NCI-H1436 (cell line): ENCODE data around the gene IZUMO1R.
A peak's percentile ranks its signal among the peaks of the same experiment; 100 is the strongest.
"Not testable (repeated sequence)": the region's sequence is repeated elsewhere in the genome, so short reads cannot be mapped to it uniquely, and the experiment has no call there.

Experiments
- DNase-seq: peaks from one replicate; lab custom pipeline; 2025; lab: John Stamatoyannopoulos, UW

IZUMO1R gene

DNA sequence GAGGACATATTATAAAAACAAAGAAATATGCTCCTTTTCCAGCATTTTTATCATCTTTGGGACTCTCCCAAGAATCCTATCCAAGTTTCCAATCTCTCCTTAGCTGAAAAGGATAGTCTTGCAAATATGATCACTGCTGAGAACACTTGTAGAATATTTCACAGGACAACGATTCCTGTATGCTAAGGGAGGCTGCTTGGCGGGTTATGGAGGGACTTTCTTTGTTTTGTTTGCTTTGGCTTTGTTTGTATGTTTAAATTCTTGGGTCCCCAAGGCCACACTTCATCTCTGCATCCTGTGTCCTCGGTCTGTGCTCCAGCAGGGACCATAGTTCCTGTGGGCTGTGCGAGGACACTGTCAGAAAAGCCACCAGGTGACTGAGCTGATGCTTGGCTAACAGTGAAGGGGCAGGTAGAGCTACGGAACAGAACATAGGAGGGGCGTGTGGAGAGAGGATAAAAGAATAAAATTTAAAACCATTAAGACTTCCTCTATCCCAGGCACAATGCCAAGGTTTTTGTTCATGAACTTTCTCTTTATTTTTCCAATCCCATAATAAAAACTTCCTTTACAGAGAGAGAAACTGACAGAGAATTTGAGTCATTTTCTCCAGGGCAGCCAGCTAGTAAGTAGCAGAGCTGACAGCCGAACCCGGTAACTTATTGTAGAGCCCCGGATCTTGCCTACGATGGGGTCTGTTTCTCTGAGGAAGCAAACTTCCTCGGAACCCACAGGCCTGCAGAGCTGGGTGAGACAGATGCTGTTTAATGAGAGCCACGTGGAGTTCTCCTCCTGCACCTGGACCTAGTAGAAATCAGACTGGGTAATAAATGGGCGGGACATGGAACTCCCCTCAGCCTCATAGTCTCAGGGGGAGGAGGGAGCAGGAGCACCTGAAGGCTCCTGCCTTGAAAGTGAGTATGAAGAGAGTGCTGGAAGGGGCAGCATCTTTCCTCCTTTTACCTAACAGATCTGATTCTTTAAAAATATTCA is at the start of gene IZUMO1R:
TSS of gene IZUMO1R (plus strand) at position 615 of the 993 bp plus-strand sequence. CDS start 1,057 bp downstream, outside the sequence.
- DNase-seq = no peak

DNA sequence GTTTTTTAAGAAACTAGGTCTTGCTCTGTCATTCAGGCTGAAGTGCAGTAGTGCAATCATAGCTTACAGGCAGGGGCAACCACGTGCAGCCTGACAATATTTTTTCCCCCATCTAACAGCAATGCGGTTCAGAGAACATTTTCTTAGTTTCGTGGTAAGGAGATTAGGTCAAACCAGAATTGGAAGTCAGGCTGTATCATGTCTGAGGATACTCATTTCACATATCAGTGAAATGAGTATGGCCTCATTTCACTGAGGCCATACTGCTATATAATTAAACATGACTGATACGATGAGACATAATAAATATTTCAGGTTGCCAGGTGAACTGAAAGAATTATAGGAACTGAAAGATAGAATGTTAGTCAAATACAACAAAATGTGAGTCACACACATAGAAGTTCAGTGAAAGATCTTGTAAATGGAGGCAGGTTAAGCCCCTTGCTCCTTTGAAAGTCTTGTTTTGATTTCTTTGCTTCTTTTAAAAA is 32.5 kb upstream of the IZUMO1R start:
- DNase-seq = no peak

DNA sequence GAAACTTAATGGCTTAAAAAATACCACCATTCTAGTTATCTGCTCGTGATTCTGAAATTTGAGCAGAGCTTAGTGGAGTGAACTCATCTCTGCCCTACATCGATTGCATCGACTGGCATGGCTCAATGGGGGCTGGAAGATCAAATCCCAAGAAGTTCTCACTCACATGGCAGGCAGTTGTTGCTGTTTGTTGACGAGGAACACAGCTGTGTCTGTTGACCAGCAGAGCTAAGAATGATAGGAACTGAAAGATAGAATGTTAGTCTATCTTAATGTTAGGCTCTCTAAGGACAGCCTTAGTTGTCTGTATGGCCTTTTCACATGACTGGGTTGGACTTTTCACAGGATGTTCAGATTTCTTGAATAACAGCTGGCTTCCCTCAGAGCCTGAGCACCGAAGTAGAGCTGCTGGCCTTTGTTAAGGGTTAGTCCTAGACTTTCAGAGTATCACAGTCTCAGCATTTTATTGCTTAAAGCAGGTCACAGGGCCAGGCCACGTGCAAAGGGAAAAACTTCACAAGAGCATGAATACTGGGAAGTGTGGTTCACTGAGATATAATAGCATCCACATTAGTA is 31.6 kb upstream of the IZUMO1R start:
- no peak for DNase-seq

DNA sequence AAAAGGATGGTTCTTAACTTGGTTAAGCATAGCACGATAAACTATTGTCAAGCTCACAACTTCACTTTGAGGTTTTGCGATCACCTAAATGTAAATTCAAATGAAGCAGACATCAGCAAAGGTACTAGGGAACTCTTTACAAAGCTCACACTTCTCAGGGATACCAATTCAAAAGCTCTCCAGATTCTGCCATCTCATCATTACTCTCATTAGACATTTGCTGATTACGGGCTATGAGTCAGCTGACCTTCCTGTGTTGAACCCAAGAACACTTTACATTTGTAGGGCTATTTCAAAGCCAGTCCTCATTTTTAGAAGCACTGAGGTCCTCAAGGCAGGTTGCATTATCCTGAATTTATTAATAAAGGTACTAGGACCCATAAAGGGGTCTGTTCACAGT is 28.4 kb upstream of the IZUMO1R start:
- DNase-seq = no peak

DNA sequence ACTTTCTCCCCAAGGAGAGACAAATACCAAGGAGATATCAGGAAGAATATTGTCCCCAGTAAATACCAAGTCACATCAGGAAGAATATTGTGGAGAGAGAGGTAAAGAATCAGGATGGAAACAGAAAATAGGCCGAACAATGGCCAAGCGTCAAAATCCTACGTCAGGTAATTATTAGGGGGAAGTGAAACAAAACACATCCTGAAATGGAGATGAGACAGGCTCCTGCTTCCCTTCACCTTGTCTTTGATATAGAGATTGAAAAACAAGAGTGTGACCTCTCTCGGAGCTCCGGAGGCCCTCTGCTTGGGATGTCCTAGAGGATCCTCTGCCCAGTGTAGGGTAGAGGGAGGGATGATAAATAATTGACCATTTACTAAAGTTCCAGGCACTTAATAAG is 27.4 kb upstream of the IZUMO1R start:
- DNase-seq = no peak

DNA sequence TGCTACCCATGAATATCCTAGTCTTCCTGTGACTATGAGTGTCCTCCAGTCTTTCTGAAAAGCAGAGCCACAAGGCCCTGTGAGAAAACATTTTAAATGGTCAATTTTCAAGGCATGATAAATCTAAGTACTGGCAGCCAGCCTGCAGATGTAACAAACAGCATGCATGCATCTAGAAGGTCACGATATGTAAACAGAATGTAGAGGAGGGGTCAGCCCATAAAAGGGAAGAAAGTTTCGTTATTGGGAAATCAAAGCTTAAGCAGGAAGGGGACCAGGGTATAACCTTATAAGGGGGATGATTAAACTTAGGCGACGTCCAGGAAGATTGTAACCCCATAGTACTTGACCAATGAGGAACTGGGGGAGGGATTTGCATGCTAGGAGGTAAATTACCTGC is 26.2 kb upstream of the IZUMO1R start:
- not testable (repeated sequence) for DNase-seq

DNA sequence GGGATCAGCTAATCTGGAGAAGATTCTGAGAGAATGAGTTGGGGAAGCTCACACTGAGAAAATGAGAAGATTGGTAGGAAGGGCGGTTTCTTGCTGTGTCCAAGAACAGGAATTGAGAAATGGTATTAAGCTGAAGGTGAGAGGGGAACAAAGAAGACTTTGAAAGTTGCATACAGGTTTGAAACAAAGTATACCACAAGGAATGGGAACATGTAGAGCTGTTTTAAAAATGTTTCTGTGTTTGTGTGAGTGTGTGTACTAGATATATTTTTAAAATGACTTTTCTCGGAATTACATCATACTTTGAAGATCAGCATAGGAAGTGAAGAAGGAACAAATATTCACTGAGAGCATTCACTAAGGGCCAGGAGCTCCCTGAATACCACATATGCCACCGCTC is 24.4 kb upstream of the IZUMO1R start:
- DNase-seq = no peak

DNA sequence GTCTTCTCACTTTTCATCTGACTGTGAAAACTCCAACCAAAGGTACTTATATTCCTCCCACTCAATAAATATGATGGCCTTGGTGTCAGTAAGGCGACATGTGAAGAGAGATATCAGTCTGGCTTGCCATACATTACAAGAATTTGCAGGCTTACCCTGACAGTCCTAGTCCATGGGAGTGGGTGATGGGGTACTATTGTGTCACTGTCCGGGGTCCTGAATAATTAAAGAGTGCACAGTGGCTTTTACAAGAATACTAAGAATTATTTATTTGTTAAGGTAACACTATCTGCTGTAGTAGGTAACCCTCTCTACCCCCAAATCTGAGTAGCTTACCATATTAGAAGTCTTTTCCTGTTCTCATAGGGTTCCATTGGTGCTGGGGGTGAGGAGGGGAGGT is 23.1 kb upstream of the IZUMO1R start:
- no peak for DNase-seq

DNA sequence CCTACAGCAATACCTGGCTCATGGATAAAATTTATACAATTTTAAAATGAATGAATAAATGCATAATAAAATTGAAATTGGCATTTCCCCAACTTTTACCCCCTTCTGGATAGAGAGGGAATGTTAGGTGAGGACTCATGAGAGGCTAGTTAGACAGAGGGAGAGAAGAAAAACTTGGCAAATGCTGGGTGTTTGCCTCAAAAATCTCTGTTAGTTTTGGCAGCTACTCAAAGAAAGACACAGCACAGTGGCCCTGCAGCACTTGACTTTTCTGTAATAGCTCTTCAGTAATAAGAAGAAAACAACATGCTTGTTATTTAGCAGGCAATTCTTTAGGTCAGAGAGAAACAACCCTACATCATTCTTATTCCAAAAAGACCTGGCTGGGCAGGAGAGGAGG is 20.7 kb upstream of the IZUMO1R start:
- no peak for DNase-seq

DNA sequence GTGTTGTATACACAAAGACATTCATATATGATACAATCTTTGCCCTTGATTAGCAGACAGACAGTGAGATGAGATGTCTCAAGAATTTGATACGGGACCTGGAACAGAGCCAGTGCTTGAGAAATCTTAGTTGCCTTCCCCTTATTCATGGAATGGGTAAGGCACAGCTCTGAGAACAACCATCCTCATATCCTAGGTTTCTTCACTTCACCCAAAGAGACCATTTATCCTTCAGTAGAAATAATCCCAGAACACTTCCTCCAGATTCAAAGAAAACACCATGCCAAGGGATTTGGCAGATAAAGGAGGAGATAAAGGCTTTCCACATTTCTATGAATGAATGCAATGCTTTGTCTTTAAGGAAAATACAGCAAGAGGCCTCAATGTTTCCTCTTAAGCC is 8.8 kb upstream of the IZUMO1R start:
- no peak for DNase-seq

DNA sequence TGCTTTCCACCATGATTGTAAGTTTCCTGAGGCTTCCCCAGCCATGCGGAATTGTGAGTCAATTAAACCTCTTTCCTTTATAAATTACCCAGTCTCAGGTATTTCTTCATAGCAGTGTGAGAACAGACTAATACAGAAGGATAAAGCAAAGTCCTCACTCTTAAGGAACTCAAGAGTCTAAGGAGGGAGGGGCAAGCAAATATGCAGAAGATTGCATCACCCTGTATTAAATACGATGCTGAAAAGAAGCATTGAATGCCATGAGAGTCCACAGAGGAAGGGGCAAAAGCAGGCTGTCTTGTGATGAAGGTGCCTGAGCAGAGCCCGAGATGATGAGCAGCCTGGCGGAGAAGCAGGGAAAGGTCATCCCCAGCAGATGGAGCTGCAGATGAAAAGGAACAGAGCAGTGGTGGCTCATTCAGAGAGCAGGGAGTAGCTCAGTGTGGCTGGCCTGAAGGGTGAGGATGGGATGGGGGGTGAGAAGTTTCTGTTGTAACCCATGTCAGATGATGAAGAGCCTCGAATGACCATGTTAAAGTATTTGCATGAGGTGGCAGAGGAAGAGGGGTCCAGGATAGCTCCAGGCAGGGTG is 6.3 kb upstream of the IZUMO1R start:
- DNase-seq = no peak

DNA sequence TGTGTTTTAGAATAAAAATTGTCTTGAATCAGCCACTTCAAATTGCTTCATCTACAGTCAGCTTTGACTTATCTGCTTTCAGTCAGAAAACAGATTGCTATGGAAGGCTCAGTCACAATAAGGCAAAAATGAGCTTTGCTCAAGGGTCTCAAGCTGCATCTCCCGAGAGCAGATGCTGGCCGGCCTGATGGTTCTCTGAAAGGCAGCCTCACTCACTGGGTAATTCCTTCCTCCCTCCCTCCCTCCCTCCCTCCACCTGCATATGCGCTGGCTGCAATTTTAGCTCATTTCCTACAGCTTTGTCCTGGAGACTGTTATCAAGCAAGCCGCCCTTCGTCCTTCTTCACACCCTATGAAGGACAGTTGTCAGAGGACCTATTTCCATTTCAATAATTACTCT is 1.6 kb upstream of the IZUMO1R start:
- DNase-seq = peak; percentile 41

DNA sequence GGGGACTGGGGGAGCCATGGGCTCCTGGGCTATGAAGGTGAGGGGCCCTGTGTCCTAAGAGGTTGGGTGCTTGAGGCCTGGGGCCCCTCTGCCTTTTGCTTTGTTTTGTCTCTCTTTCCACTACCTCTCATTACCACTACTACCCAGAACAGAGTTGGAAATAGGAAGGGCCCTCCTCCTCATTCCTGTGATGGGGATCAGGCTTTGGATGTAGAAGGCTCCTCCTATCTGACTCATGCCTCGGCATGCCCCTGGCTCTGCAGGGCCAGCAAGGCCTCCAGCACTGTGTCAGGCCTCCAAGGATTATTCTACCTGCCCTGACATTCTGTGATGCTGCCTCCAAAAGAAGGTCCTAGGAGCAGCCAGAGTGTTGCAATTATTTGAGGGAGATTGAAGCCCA is 766 bp downstream of the IZUMO1R start:
- DNase-seq = no peak

DNA sequence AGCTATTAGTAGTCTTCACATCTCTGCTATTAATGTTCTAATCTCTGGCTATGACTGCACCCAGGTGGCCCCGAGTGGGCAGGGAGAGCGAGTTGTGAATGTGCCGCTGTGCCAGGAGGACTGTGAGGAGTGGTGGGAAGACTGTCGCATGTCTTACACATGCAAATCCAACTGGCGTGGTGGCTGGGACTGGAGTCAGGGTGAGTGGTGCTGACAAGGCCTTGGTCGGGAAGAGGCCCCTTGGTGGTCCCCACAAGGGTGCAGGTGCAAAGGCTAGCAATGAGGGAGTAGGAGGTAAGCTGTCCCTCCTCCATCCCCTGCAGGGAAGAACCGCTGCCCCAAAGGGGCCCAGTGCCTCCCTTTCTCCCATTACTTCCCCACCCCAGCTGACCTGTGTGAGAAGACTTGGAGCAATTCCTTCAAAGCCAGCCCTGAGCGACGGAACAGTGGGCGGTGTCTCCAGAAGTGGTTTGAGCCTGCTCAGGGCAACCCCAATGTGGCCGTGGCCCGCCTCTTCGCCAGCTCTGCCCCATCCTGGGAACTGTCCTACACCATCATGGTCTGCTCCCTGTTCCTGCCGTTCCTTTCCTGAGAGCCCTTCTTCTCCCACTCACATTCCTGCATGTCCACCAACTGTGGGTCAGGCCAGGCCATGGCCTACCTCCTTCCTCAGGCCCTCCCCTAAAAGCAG is 2.9 kb downstream of the IZUMO1R start:
- DNase-seq = no peak

DNA sequence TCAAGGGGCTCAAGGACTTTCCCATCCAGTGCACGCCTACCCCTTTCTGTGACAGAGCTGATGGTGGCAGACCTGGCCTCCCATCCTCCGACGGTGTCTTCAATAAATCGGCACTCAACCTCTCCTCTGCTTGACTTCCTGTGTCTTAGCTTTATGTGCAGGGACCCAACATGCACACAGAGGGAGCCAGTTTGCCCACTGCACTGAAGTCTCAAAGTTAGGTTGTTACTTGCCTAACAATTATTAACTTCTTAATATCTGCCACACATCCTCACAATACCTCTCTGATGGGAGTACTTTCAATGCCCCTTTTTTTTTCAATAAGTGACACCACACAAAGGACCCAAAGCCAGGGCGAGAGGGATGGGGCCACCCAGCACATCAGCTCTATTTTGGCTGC is 3.6 kb downstream of the IZUMO1R start:
- no peak for DNase-seq

DNA sequence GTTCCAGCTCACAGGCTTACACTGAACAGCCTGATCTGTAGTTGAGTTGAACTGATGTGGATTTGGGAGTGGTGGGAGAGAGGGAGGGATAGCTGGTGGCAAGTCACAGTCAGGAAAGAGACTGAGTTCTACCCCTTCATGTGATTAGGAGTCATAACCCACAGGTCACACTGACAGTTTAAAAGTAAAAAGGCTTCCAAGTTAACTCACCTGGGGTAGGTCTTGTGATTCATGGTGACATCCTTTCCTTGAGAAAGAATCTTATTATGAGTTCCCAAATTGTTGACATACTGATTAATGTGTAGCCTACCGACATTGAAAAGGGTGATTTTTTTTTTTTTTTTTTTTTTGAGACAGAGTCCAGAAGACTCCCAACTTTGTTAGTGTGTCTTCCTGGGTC is 5.4 kb downstream of the IZUMO1R start:
- DNase-seq = no peak

DNA sequence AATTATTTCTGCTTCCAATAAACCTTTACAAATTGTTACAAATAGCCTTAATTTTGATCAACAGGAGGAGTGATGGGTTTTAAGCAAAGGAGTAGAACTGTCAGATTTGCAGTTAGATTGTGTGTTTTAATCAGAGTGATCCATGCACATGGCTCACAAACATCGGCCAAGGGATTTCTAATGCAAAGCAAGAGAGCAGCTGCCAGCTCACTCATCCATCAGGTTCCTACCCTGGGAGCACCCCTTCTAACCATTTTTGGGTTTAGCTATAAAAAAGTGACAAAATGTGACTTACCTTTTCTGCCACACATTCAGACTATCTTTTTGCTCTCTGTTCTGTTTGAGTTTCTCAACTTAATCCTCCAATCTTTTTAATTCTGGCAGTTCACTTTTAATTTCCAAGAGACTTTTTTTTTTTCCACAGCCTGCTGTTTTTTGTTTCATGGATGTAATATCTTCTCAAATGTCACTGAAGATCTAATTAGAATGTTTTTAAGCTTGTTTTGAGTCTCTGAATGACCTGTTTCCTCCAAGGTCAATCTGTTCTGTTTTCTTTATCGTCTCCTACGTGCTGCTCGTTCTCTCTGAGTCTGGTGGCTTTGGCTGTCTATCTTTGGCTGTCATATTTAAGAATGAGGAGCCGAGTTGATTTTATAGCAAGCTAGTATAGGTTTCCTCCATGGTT is 6.0 kb downstream of the IZUMO1R start:
- no peak for DNase-seq

DNA sequence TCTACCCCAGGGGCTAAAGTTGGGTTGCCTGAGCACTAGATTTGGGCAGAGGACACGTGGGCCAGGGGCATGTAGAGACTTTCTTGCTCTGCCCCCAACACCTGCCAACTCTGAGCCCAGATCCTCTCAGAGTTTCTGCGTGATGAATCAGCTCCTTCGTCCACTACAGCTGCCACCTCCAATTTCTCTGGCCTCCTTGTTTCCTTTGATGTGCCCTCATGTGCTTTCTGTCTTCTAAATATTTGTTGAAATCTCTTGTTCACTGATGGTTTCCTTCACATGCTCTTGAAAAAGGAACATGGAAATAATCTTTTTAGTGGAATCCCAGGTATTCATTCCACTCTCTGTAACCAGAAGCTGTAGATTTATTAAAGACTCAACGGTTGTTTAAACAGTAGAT is 8.0 kb downstream of the IZUMO1R start:
- no peak for DNase-seq

DNA sequence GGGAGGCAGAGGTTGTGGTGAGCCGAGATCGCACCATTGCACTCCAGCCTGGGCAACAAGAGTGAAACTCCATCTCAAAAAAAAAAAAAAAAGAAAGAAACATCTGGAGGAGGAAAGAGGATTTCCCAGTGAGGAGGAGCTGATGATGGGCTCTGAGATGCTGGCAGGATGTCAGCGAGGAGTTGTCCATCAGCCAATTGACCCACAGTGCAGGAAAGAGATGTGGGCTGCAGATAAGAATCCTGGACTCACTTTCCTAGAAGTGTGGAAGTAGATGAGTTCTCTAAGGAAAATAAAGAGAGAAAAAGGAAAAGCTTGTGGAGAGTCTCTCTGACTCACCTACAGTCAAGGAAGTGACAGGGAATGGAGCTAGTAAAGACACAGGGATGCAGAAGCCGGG is 9.7 kb downstream of the IZUMO1R start:
- no peak for DNase-seq

DNA sequence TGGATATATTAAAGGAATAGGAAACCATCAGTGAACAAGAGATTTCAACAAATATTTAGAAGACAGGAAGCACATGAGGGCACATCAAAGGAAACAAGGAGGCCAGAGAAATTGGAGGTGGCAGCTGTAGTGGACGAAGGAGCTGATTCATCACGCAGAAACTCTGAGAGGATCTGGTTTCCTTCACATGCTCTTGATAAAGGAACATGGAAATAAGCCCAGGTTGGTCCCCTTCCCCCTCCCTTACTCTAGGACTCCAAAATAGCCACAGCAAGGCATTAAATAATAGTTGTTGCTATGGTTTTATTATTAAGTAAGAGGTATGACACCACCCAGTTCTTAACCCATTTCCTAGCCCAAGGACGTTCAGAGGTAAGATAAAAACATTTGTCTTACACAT is 11.3 kb downstream of the IZUMO1R start:
- no peak for DNase-seq

DNA sequence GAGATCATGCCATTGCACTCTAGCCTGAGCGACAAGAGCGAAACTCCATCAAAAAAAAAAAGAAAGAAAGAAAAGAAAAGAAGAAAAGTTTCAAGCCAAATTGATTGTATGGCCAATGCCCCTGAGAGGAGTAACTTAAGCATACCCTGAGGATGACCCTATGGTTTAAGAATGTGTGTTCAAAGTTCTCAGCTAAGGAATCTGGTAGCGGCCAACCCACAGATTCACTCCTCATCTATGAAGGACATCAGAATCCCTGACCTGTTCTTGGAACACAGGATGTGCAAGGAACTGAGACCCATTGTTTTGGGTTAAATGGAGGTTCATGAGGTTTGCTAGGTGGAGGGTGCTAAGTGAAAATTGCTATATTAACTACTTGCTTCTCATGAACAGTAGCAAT is 18.1 kb downstream of the IZUMO1R start:
- DNase-seq = no peak

DNA sequence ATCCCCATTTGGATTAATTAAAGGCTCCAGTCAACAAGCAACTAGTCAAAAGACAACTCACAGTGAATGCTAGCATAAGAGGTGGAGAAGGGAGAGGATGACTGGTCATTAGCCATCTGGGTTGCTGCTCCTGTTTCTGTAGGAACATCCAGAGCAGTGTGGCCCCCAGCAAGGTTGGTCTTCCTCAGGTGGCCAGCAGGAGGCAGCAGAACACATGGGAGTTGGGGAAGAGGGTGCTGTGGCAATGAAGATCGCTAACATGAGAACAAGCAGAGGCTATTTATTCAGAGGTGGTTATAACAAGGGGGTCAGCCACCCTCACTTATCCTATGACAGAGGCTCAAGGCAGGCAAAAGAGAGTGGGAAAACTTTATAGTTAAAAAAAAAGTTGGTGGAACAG is 21.3 kb downstream of the IZUMO1R start:
- DNase-seq = no peak
